HepG2 (cell line): ENCODE results near the gene SPSB2. TPM values are rescaled to one million over a fixed set of nuclear protein-coding genes. Genes with fewer than 3 reads are reported as not detected.
A peak's percentile ranks its signal among the peaks of the same experiment; 100 is the strongest.

Source experiments
- HOXA7 ChIP-seq: sonication (generic); formaldehyde crosslinking; IDR thresholded peaks from 2 replicates; pipeline ENCODE4 v1.8.1; 2022; ENCODE audit warnings: mild to moderate bottlenecking, missing genetic modification reagents, moderate library complexity
- IKZF5 ChIP-seq: IDR thresholded peaks from 2 replicates; pipeline ENCODE4 v1.6.1; 2018; ENCODE audit warnings: missing genetic modification reagents, mild to moderate bottlenecking, missing compliant biosample characterization
- JUN ChIP-seq: sonication (generic); formaldehyde crosslinking; IDR thresholded peaks from 2 replicates; pipeline ENCODE4 v1.4.0; 2020; ENCODE audit warnings: mild to moderate bottlenecking, missing genetic modification reagents
- MTF2 ChIP-seq: sonication (generic); formaldehyde crosslinking; IDR thresholded peaks from 2 replicates; pipeline ENCODE4 v1.5.0; 2020; ENCODE audit warnings: missing genetic modification reagents, borderline replicate concordance
- MXD3 ChIP-seq: IDR thresholded peaks from 2 replicates; pipeline ENCODE4 v1.6.1; 2016; ENCODE audit warnings: mild to moderate bottlenecking, missing biosample characterization, missing genetic modification reagents
- RORA ChIP-seq: sonication (generic); formaldehyde crosslinking; IDR thresholded peaks from 2 replicates; pipeline ENCODE4 v1.5.0; 2020; ENCODE audit warnings: mild to moderate bottlenecking, missing genetic modification reagents, moderate library complexity
- SIN3B ChIP-seq: fragments of 150-350 bp; IDR thresholded peaks from 2 replicates; pipeline ENCODE4 v1.6.1; 2014; ENCODE audit warnings: low read length
- THAP7 ChIP-seq: sonication (generic); formaldehyde crosslinking; IDR thresholded peaks from 2 replicates; pipeline ENCODE4 v1.8.1; 2023; ENCODE audit warnings: mild to moderate bottlenecking, missing genetic modification reagents
- ZBTB21 ChIP-seq: sonication (generic); formaldehyde crosslinking; IDR thresholded peaks from 2 replicates; pipeline ENCODE4 v1.4.0; 2020; ENCODE audit warnings: missing genetic modification reagents
- ZMYM2 ChIP-seq: sonication (generic); formaldehyde crosslinking; IDR thresholded peaks from 2 replicates; pipeline ENCODE4 v1.8.0; 2022; ENCODE audit warnings: mild to moderate bottlenecking, missing genetic modification reagents
- ZNF251 ChIP-seq: sonication (generic); formaldehyde crosslinking; IDR thresholded peaks from 2 replicates; pipeline ENCODE4 v1.9.0; 2021; ENCODE audit warnings: mild to moderate bottlenecking, missing genetic modification reagents
- ZNF280D ChIP-seq: sonication (generic); formaldehyde crosslinking; IDR thresholded peaks from 2 replicates; pipeline ENCODE4 v1.5.1; 2020; ENCODE audit warnings: mild to moderate bottlenecking, missing genetic modification reagents
- ZNF841 ChIP-seq: sonication (generic); formaldehyde crosslinking; IDR thresholded peaks from 2 replicates; pipeline ENCODE4 v1.8.1; 2023; ENCODE audit warnings: missing genetic modification reagents, borderline replicate concordance
- ZSCAN12 ChIP-seq: sonication (generic); formaldehyde crosslinking; IDR thresholded peaks from 2 replicates; pipeline ENCODE4 v1.9.0; 2021; ENCODE audit warnings: mild to moderate bottlenecking, missing genetic modification reagents
- ZSCAN30 ChIP-seq: sonication (generic); formaldehyde crosslinking; IDR thresholded peaks from 2 replicates; pipeline ENCODE4 v1.5.0; 2020; ENCODE audit warnings: mild to moderate bottlenecking, missing genetic modification reagents
- polyA plus RNA-seq, 8 experiments: library from polyadenylated mRNA; depleted of rRNA in 3 of 8; stranded (reverse) in 7 of 8; unstranded in 1 of 8; fragments of >200 nt; fragmentation: Illumina TruSeq in 4 of 8; extraction: Trizol in 4 of 8; gene quantifications; 2 replicates each; pipeline versions ENCODE4 v1.2.1 to v1.2.3, GENCODE V29; 2011 to 2016; ENCODE audit warnings: low read depth in 4 of 8, missing spikeins in 1 of 8, mixed read lengths in 1 of 8; ENCODE audit not compliant: insufficient read depth in 1 of 8
- total RNA-seq, 5 experiments: library from RNA; depleted of rRNA; stranded (reverse); fragments of >200 nt; fragmentation: Illumina TruSeq; extraction: Trizol; gene quantifications; 2 replicates each; pipeline ENCODE4 v1.2.3, GENCODE V29; 2016; ENCODE audit warnings: low read depth in 1 of 5
- TF ChIP-seq, protein P1 (sequence below): sonication (generic); formaldehyde crosslinking; IDR thresholded peaks from 2 replicates; pipeline ENCODE4 v1.4.0; 2020; ENCODE audit warnings: missing genetic modification reagents, borderline replicate concordance

Gene SPSB2
- total and polyA plus RNA-seq, 2 of the 13 experiments (the other 11 are each of a cell fraction or from before 2014, with no cell fraction given) = 2.0 to 6.2 TPM

- peak; percentile 81 for TF ChIP-seq HOXA7 (CRISPR knock-in tag)
- TF ChIP-seq ZNF841 = 0 out of 2 replicates have a peak, but pooled peaks have one; percentile 49
- no peak for TF ChIP-seq THAP7 (CRISPR knock-in tag)
- TF ChIP-seq ZNF280D (CRISPR knock-in tag) = no peak
- TF ChIP-seq RORA = no peak
- peak; percentile 20; the same call in 1 of the 2 replicates for TF ChIP-seq IKZF5
- no peak for TF ChIP-seq MTF2 (CRISPR knock-in tag)
- no peak for TF ChIP-seq JUN (CRISPR knock-in tag)
- 0 out of 2 replicates have a peak, but pooled peaks have one; percentile 34 for TF ChIP-seq ZNF251 (CRISPR knock-in tag)
- peak; percentile 75; the same call in 1 of the 2 replicates for TF ChIP-seq ZSCAN12 (CRISPR knock-in tag)
- TF ChIP-seq ZSCAN30 (CRISPR knock-in tag) = no peak
- TF ChIP-seq ZBTB21 (CRISPR knock-in tag) = no peak
- TF ChIP-seq, protein P1, sequence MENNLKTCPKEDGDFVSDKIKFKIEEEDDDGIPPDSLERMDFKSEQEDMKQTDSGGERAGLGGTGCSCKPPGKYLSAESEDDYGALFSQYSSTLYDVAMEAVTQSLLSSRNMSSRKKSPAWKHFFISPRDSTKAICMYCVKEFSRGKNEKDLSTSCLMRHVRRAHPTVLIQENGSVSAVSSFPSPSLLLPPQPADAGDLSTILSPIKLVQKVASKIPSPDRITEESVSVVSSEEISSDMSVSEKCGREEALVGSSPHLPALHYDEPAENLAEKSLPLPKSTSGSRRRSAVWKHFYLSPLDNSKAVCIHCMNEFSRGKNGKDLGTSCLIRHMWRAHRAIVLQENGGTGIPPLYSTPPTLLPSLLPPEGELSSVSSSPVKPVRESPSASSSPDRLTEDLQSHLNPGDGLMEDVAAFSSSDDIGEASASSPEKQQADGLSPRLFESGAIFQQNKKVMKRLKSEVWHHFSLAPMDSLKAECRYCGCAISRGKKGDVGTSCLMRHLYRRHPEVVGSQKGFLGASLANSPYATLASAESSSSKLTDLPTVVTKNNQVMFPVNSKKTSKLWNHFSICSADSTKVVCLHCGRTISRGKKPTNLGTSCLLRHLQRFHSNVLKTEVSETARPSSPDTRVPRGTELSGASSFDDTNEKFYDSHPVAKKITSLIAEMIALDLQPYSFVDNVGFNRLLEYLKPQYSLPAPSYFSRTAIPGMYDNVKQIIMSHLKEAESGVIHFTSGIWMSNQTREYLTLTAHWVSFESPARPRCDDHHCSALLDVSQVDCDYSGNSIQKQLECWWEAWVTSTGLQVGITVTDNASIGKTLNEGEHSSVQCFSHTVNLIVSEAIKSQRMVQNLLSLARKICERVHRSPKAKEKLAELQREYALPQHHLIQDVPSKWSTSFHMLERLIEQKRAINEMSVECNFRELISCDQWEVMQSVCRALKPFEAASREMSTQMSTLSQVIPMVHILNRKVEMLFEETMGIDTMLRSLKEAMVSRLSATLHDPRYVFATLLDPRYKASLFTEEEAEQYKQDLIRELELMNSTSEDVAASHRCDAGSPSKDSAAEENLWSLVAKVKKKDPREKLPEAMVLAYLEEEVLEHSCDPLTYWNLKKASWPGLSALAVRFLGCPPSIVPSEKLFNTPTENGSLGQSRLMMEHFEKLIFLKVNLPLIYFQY (CRISPR knock-in tag) = no peak
- TF ChIP-seq MXD3 (CRISPR knock-in tag) = no peak
- 0 out of 2 replicates have a peak, but pooled peaks have one; percentile 14 for TF ChIP-seq ZMYM2 (CRISPR knock-in tag)
- no peak for TF ChIP-seq SIN3B
These were observed 742 bp downstream of the SPSB2 start (continued) for GRCh38 chr12:6872073-6873048.
